GM12865 (cell line): ENCODE data around the gene NCDN.

ENCODE experiments used
- DNase-seq: peaks from one replicate; pipeline ENCODE4 v3.0.0; 2010; ENCODE audit warnings: low read depth
- H3K4me3 ChIP-seq: 2 replicates; pipeline ENCODE4 v1.5.1; 2011; ENCODE audit warnings: mild to moderate bottlenecking, low read depth, low read length, control low read depth
- TF ChIP-seq, protein P1 (sequence below): IDR thresholded peaks from 2 replicates; pipeline ENCODE4 v1.5.1; 2011; ENCODE audit warnings: low read length, control low read depth, low read depth, inconsistent platforms; ENCODE audit not compliant: insufficient read depth; ENCODE audit errors: missing control alignments

NCDN gene

DNA sequence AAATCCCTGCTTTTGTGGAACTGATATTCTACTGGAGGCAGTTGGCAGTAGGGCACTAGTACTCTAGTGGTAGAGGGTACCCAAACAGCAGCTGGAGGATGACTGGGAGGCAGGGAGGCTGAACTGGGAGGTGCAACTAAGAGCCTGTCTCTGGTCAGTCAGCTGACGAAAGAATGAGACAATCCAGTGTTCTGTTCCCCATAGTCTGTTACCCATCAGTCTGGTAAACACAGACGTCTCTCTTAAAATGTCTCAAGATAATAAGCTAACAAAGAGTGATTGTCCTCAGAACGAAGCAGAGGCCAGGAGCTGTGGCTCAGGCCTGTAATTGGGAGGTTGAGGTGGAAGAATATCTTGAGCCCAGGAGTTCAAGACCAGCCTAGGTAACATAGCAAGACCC, 45.9 kb downstream of the NCDN start:
- DNase-seq, result no peak
- H3K4me3 ChIP-seq, result no peak overlapping the region
- TF ChIP-seq, protein P1, sequence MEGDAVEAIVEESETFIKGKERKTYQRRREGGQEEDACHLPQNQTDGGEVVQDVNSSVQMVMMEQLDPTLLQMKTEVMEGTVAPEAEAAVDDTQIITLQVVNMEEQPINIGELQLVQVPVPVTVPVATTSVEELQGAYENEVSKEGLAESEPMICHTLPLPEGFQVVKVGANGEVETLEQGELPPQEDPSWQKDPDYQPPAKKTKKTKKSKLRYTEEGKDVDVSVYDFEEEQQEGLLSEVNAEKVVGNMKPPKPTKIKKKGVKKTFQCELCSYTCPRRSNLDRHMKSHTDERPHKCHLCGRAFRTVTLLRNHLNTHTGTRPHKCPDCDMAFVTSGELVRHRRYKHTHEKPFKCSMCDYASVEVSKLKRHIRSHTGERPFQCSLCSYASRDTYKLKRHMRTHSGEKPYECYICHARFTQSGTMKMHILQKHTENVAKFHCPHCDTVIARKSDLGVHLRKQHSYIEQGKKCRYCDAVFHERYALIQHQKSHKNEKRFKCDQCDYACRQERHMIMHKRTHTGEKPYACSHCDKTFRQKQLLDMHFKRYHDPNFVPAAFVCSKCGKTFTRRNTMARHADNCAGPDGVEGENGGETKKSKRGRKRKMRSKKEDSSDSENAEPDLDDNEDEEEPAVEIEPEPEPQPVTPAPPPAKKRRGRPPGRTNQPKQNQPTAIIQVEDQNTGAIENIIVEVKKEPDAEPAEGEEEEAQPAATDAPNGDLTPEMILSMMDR, result no peak

DNA sequence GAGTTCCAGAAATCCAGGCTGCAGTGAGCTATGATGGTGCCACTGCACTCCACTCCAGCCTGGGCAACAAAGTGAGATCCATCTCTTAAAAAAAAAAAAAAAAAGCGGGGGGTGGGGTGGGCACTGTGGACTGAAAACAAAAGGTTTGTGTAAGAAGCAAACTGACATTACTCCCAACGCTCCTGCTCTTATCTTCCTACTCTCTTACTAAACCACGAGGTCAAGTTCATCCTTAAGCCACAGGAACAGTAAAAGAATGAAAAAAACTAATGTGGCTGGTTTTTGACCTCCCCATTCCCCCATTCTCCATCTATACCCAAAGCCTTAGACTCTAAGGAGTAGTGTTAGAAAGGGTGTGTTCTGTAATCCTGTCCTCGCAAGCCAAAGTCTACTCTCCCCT, 46.3 kb downstream of the NCDN start:
- H3K4me3 ChIP-seq, result no peak overlapping the region
- TF ChIP-seq, protein P1, result no peak
- DNase-seq, result no peak

DNA sequence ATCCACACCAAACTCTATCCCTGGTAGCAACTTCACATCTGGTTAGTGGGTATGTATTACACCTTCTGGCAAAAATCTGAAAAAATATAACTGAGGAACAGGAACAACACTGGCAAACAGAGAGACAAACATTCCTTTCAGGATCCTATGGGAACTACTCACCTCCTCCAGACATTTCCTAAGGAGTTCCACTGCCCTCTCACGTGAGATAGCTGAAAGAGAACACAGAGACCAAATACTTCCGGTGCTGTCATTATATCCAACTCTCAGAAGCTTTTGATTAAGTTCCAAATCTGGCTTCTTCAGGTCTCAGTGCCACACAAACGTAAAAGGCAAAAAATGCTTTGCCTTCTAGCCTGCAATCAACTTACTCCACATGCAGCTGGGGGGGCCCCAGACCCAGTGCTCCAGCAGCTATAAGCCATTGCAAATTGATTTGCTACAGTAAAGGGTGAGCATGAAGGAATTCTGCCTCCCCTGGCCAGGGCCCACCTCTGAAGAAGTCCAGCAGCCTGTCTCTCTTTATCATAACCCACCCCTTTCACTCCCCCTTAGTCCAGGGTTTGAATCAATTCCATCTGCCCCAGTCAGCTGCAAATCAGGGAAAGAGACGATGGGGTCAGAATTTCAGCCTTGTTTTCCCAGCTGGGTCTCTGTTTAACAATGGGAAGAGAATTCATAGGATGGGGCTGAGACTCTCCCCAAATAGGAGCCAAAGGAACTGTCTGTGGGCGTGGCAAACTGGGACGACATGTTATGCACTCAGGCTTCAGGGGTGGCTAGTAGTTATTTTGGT, 47.7 kb downstream of the NCDN start:
- no peak overlapping the region for H3K4me3 ChIP-seq
- DNase-seq, result no peak
- TF ChIP-seq, protein P1, result no peak

DNA sequence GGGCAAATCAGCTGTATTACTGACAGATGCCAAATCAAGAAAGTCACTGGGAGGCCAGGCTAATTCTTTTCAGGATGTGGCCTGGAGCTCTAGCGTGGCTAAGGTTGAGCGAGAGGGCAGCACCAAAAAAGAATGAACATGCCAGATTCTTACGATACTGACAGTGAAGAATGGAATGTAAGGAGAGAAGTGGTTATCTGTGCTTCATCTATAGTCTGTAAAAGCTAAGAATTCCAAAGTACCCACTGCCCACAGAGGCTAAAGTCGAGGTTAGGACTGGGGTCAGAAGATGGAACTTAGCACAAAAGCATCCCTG, 48.2 kb downstream of the NCDN start:
- H3K4me3 ChIP-seq, result no peak overlapping the region
- no peak for DNase-seq
- TF ChIP-seq, protein P1, result no peak

DNA sequence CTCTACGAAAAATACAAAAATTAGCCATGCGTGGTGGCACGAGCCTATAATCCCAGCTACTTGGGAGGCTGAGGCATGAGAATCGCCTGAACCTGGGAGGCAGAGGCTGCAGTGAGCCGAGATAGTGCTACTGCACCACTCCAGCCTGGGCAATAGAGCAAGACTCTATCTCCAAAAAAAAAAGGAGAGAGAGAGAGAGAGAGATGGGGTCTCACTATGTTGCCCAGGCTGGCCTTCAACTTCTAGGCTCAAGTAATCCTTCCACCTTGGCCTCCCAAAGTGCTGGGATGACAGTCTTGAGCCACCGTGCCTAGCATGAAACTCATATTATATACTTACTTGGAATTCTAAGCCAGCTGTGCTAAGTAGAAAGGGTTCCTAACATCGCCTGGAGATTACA, 54.1 kb downstream of the NCDN start:
- DNase-seq, result no peak
- no peak overlapping the region for H3K4me3 ChIP-seq
- TF ChIP-seq, protein P1, result no peak

DNA sequence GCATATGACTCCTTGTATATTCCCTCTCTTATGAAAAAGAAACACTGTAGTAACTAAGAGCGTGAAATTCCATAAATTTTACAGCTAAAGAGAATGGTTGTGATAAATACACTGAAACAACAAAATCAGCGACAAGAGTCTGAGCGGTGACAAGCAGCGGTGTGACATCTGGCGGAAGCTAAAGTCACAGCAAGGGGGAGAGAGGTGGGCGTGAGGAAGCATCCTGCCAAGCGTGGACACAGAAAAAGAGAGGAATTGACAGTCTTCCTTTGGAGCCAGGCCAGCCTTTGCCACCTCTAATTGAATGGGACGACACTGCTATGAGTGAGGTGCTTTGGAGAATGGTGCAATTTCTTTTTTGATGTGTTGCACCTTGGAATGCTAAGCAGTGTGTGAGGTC, 57.8 kb downstream of the NCDN start:
- TF ChIP-seq, protein P1, result no peak
- DNase-seq, result no peak
- H3K4me3 ChIP-seq, result no peak overlapping the region
